Choroid plexus epithelial cell (primary cell): ENCODE results near the gene MOCOS.
A peak's percentile ranks its signal among the peaks of the same experiment; 100 is the strongest.

Source experiments
- DNase-seq: peaks from one replicate; pipeline ENCODE4 v3.0.0-alpha.2; 2010; ENCODE audit warnings: low read depth
- H3K4me3 ChIP-seq: 2 replicates; pipeline ENCODE4 v1.5.1; 2011; ENCODE audit warnings: low read depth, mild to moderate bottlenecking, control low read depth, low read length, moderate library complexity
- TF ChIP-seq, protein P1 (sequence below): conservative IDR thresholded peaks from 2 replicates; pipeline ENCODE4 v1.5.1; 2011; ENCODE audit warnings: low read depth, mild to moderate bottlenecking, control low read depth, inconsistent platforms, low read length, moderate library complexity

Gene MOCOS

DNA sequence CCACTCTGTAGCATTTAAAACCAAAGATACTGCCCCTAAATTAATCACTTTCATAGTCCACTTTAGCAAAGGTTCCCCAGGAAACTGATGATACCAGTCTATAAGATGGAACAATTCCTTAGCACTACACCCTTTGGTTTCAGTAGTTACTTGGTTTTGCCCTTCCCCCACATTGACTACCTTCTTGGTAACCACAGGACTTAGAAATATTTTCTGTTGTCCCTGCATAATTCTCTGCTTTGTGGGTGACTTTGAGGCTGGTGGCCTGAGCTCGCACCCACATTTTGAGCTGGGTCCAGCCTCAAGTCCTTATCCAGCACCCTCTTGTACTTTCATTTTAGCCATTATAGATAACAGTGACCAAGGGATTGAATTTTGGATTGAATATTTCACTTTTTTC lies 34.5 kb upstream of the MOCOS start:
- no peak for DNase-seq
- TF ChIP-seq, protein P1, sequence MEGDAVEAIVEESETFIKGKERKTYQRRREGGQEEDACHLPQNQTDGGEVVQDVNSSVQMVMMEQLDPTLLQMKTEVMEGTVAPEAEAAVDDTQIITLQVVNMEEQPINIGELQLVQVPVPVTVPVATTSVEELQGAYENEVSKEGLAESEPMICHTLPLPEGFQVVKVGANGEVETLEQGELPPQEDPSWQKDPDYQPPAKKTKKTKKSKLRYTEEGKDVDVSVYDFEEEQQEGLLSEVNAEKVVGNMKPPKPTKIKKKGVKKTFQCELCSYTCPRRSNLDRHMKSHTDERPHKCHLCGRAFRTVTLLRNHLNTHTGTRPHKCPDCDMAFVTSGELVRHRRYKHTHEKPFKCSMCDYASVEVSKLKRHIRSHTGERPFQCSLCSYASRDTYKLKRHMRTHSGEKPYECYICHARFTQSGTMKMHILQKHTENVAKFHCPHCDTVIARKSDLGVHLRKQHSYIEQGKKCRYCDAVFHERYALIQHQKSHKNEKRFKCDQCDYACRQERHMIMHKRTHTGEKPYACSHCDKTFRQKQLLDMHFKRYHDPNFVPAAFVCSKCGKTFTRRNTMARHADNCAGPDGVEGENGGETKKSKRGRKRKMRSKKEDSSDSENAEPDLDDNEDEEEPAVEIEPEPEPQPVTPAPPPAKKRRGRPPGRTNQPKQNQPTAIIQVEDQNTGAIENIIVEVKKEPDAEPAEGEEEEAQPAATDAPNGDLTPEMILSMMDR = no peak
- no peak overlapping the region for H3K4me3 ChIP-seq

DNA sequence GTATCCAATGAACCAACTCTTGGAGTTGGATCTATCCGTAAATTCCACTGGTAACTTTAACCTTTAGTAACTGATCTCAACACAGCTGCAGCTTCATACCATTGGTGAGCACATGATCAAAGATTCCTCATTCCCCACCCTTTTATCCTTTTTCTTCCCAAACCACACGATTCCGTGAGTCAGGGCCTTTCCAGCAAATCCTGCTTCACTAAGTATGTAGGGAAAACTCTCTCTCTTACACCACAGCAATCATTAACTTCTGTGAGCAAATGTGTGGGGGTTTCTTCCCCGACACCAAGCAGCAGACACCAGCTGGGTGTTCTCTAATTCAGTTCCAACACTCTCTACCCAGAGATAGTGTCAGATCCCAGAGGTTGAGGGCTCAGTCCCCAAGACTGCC lies 34.1 kb upstream of the MOCOS start:
- TF ChIP-seq, protein P1 = no peak
- DNase-seq = peak; percentile 9
- no peak overlapping the region for H3K4me3 ChIP-seq

DNA sequence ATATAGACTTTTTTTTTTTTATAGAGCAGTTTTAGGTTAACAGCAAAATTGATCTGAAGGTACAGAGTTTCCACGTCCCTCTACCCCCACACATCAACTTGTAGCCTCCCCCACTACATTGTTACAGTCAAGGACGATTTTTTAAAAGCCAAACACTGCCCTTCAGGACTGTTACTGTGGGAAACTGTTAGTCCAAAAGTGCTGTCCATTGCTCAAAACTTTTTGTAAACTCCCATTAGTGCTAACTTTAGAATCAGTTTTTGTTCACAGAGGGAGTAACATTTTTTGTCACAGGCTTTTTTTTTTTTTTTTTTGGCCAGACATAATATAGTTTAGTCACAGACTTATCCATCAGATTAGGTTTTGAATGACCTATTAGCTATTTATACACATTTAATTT lies 33.5 kb upstream of the MOCOS start:
- H3K4me3 ChIP-seq = no peak overlapping the region
- DNase-seq = no peak
- TF ChIP-seq, protein P1 = no peak

DNA sequence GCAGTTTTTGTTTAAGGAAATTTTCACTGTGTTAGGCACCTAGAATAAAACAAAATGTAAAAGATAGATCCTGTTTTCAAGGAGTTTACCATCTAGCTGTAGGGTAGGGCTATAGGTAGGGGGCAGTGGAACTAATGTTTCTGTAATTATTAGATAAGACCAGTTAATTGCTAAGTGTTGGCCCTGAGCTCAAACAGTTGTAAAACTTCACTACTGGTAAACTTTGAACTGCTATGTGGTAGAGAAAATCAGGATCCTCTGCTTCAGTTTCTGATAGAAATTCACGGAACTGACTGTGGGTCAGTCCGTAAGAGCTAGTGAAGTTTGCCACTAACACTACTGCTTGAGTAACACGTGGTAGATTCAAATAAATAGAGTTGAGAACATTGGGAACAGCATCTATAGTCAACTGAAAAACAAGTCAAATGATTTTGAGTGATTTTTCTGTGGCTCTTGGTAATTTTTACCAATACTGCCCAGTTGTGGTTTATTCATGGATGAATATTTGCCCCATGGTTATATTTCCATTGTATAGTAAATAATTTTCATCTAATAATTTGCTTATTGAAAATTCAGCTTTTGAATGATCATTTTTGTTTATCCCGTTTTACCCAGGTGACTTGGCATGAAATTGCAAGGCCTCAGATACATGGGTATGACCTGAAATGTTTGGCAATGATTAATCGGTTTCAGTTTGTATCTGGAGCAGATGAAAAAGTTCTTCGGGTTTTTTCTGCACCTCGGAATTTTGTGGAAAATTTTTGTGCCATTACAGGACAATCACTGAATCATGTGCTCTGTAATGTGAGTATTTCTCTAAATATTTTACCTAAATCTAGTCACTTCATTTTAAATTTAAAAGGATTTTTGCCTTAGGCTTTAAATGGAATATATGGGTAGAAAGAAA lies 31.2 kb upstream of the MOCOS start:
- TF ChIP-seq, protein P1 = no peak
- no peak overlapping the region for H3K4me3 ChIP-seq
- no peak for DNase-seq

DNA sequence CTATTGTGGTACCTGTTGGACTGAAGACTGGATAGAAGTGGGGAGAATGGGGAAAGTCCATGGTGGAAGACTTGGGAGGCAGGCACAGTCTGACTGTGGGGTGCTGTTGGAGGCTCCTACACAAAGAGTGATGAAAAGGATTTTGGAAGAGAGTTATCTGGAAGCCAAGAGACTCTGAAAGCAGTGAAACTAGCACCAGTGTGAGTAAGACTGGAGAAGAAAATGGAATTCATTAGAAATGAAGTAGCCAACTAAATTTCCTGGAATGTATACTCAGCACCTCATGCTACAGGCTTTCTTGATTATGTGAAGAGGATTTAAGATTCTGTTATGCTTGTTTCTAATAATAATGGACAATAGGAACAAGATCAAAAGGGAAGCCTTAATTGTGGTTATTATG lies 29.9 kb upstream of the MOCOS start:
- TF ChIP-seq, protein P1 = no peak
- no peak overlapping the region for H3K4me3 ChIP-seq
- no peak for DNase-seq

DNA sequence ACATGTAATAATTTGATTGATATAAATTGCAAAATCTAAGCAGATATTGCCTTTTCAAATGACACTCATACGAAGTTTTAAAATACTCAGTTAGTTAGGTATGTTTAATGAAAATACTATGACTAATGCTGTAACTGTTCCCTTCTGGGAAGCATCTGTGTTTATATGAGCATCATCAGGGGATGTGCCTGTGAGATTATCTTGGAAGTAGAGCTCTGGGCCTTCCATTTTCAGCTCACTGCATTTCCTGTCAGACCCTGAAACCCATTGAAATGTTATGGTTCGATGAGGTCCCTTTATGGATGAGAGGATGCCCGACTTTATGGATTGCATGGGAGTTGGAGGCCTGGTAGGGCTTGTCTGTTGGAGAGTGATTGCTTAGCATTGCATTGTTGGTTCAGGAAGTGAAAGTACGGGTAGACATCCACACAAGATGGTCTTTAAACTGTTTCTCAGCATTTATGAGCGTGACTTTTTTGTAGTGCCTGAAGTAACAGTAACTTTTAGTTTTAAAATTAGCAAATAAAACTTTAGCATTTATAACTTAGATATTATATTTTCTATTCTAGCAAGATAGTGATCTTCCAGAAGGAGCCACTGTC lies 28.9 kb upstream of the MOCOS start:
- peak; percentile 86 for DNase-seq
- TF ChIP-seq, protein P1 = no peak
- H3K4me3 ChIP-seq = no peak overlapping the region
